Breast epithelium (tissue), 3 donors: ENCODE measurements around the gene MEG3.

Experiments
- CTCF ChIP-seq, 3 donors: fragments of 450-650 bp; IDR thresholded peaks; one replicate each; pipeline ENCODE4 v1.5.1; 2016 to 2017; ENCODE audit warnings: antibody characterized with exemption in 3 of 3, mild to moderate bottlenecking in 3 of 3, moderate library complexity in 3 of 3
- POLR2A ChIP-seq: fragments of 450-650 bp; IDR thresholded peaks from one replicate; pipeline ENCODE4 v1.6.1; 2016; ENCODE audit warnings: antibody characterized with exemption, mild to moderate bottlenecking, moderate library complexity
- POLR2AphosphoS5 ChIP-seq, 3 donors: sonication (generic); formaldehyde crosslinking; IDR thresholded peaks; one replicate each; pipeline ENCODE4 v1.6.1; 2017; ENCODE audit warnings: antibody characterized with exemption in 3 of 3

- TF ChIP-seq CTCF (IDR thresholded peaks at IDR 0.05): no peak
- TF ChIP-seq POLR2A: no peak
- TF ChIP-seq POLR2AphosphoS5 (IDR thresholded peaks at IDR 0.05): no peak
Observed at GRCh38 chr14:100874051-100874410, 48.1 kb downstream of the MEG3 start.
